Tibial nerve (tissue), 3 donors: ENCODE measurements around the gene TBC1D5.

Experiments
- POLR2A ChIP-seq, 2 donors: fragments of 450-650 bp; IDR thresholded peaks; one replicate each; pipeline ENCODE4 v1.6.1; 2017; ENCODE audit warnings: antibody characterized with exemption in 2 of 2, mild to moderate bottlenecking in 2 of 2, moderate library complexity in 2 of 2
- TF ChIP-seq, protein P1 (sequence below), 5 experiments: fragments of 200-600 bp in 3 of 5; fragments of 450-650 bp in 2 of 5; sonication (generic) in 3 of 5; IDR thresholded peaks; one replicate each; pipeline ENCODE4 v1.5.1; 2016 to 2019; ENCODE audit warnings: antibody characterized with exemption in 5 of 5, mild to moderate bottlenecking in 3 of 5, moderate library complexity in 2 of 5

DNA sequence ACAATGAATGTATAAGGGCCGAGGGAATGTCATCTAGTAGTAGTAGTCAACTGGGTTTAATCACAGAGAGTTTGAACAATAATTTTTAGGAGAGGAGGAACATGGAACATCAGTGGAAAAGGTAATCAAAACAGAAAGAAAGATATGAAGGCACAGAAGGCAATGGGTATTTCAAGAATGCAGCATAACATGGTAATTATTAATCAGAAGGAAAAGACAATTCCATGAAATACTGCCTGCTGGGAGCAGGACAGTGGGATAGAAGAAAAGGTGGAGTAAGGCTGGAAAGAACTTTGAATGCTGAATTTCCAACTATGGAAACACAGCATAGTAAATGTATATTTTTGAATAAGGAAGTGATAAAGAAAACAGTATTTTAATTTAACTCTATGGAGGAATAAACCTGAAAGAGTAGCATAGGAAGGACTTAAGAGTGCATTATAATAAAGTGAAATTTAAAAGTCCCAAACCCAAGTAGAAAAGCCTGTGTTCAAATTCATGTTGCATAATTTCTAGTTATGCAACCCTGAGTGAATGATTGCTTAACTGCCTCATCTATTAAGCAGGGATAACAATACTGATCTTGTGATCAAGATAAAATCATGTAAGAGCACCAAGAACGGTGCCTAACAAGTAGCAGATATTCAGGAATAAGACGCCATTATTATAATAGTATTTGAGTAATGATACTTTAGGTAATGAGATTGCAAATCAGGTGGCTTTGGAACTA lies 357.7 kb downstream of the TBC1D5 start:
- TF ChIP-seq, protein P1, sequence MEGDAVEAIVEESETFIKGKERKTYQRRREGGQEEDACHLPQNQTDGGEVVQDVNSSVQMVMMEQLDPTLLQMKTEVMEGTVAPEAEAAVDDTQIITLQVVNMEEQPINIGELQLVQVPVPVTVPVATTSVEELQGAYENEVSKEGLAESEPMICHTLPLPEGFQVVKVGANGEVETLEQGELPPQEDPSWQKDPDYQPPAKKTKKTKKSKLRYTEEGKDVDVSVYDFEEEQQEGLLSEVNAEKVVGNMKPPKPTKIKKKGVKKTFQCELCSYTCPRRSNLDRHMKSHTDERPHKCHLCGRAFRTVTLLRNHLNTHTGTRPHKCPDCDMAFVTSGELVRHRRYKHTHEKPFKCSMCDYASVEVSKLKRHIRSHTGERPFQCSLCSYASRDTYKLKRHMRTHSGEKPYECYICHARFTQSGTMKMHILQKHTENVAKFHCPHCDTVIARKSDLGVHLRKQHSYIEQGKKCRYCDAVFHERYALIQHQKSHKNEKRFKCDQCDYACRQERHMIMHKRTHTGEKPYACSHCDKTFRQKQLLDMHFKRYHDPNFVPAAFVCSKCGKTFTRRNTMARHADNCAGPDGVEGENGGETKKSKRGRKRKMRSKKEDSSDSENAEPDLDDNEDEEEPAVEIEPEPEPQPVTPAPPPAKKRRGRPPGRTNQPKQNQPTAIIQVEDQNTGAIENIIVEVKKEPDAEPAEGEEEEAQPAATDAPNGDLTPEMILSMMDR (IDR thresholded peaks at IDR 0.05) = no peak
- TF ChIP-seq POLR2A (IDR thresholded peaks at IDR 0.05) = no peak
